LNCaP clone FGC (cell line): ENCODE results near the gene EEIG1.

Experiments
- DNase-seq: peaks from one replicate; pipeline ENCODE4 v3.0.0-alpha.2; 2011; ENCODE audit warnings: low read depth
- H3K4me3 ChIP-seq: 2 replicates; pipeline ENCODE4 v1.5.1; 2011; ENCODE audit warnings: mild to moderate bottlenecking, low read depth, low read length, control low read depth
- CTCF ChIP-seq: IDR thresholded peaks from 2 replicates; pipeline ENCODE4 v1.5.1; 2012; ENCODE audit warnings: mild to moderate bottlenecking; ENCODE audit not compliant: control insufficient read depth, insufficient read depth; ENCODE audit errors: extremely low read depth

Gene EEIG1

GRCh38 chr9:127975376-127976315 is 5.1 kb downstream of the EEIG1 start:
- H3K4me3 ChIP-seq = no peak overlapping the region
- DNase-seq = no peak
- TF ChIP-seq CTCF = no peak

DNA sequence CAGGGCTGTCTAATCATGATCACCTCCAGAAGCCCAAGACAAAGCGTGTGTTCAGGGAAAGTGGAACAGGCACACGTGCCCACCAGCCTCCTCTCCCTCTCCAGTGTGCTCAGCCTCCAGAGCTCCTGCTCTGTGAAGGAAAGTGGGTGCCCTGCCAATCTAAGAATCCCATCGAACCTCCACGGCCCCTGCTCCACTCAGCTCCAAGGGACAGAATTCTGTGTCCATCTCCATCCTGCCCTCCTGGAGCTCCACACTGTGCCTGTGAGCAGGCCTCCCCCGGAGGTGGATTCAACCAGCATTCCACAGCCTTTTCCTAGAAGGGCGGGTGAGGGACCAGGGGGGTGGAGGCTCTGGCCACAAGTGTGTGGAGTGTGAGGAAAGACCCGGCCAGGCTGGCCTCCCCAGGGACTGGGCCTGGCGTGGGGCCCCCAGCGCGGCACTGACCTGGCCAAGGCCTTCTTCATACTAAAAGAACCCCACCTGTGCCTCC is 6.0 kb downstream of the EEIG1 start:
- DNase-seq = no peak
- H3K4me3 ChIP-seq = no peak overlapping the region
- TF ChIP-seq CTCF = no peak

DNA sequence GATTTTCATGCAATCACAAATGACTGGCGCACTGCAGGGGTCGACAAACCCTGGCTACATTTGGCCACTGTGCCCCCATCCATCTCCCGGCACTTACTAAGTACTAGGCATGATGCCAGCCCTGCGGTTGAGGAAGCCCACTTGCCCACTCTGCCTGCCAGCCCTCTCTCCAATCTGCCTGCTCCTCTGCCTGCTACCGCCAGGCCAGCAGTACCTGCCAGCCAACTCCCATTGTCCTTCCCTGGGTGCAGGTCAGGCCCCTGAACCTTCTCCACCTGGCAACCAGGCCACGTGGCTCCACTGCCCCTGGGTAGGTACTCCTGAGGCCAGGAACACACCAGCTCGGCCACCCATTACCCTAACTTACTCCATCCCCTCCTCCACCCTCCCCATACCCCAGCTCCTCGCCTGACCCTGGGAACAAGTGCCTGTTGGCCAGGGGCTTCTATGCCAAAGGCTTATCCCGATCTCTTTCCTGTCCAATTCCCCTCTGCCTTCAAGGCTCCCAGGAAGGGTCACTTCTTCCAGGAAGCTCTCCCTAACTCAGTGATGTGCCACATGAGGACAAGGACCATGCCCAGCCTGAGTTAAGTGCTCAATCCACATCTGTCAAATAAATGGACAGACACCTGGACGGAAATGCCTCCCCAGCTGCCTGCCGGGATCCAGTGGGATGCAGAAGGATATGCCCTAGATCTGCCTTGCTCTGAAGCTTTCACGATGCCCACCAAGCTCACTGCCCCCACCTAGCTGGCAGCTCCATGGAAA is 6.6 kb downstream of the EEIG1 start:
- DNase-seq = no peak
- TF ChIP-seq CTCF = no peak
- no peak overlapping the region for H3K4me3 ChIP-seq

- no peak for DNase-seq
- no peak for TF ChIP-seq CTCF
- no peak overlapping the region for H3K4me3 ChIP-seq
Observed at GRCh38 chr9:127973169-127974000, 7.4 kb downstream of the EEIG1 start.

- H3K4me3 ChIP-seq = no peak overlapping the region
- TF ChIP-seq CTCF = no peak
- DNase-seq = no peak
Observed at GRCh38 chr9:127972236-127972871, 8.4 kb downstream of the EEIG1 start.
